Type B pancreatic cell (in vitro differentiated cells): Measurements from ENCODE around the gene VIPR1. TPM values are rescaled to one million over a fixed set of nuclear protein-coding genes. Genes with fewer than 3 reads are reported as not detected.

Experiments
- DNase-seq: peaks from one replicate; pipeline ENCODE4 v3.0.0; 2021; ENCODE audit warnings: mixed read lengths; ENCODE audit not compliant: unreplicated experiment; ENCODE audit errors: extremely low spot score
- H3K27ac Mint-ChIP-seq: 2 replicates; pipeline ENCODE4 v1.8.0; 2021; ENCODE audit warnings: mild to moderate bottlenecking, mixed read lengths
- H3K27me3 Mint-ChIP-seq: 2 replicates; pipeline ENCODE4 v1.8.0; 2021; ENCODE audit warnings: mixed read lengths
- H3K36me3 Mint-ChIP-seq: 2 replicates; pipeline ENCODE4 v1.8.0; 2021; ENCODE audit warnings: mixed read lengths
- H3K4me1 Mint-ChIP-seq: one replicate; pipeline ENCODE4 v1.8.0; 2021; ENCODE audit warnings: mixed read lengths; ENCODE audit not compliant: unreplicated experiment
- H3K4me3 Mint-ChIP-seq: 2 replicates; pipeline ENCODE4 v1.8.0; 2021; ENCODE audit warnings: mild to moderate bottlenecking, mixed read lengths
- H3K9me3 Mint-ChIP-seq: 2 replicates; pipeline ENCODE4 v1.8.0; 2021; ENCODE audit warnings: mixed read lengths
- total RNA-seq: library from RNA; stranded (reverse); gene quantifications from 2 replicates; pipeline ENCODE4 v1.2.1, GENCODE V29; 2021; ENCODE audit warnings: low replicate concordance
- TF ChIP-seq, protein P1 (sequence below): fragments of 200-600 bp; sonication (generic); conservative IDR thresholded peaks from 2 replicates; pipeline ENCODE4 v1.5.0; 2021; ENCODE audit warnings: antibody characterized with exemption, mild to moderate bottlenecking

VIPR1 gene
- total RNA-seq, 1 donor from 2014 or later, result 4.7 TPM

DNA sequence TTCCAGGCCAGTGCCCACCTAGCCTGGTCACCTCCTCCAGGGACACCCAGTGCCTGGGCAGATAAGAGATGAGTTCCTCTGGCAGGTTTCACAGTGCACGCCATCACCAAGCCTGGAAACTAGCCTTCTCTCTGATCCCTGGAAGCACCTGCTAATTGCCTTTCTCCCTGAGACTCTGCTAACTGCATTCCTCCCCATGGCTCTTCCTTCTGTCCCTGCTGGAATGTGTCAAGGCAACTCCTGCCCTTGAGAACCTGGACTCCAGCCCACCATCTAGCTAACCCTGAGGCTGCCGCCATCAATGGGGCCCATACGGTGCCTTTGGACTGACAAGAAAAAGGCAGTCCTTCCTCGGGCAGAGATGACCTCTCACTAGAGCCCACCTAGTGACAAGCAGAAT, 18.5 kb downstream of the VIPR1 start:
- Mint-ChIP-seq H3K27ac (no peak overlapping the region), H3K4me1 (no peaks in the 10 kb centered on the region), H3K4me3 (no peak overlapping the region), H3K9me3 (no peaks in the 10 kb centered on the region), H3K27me3 (no peaks in the 10 kb centered on the region), H3K36me3 (no peaks in the 10 kb centered on the region)
- DNase-seq, result no peak
- TF ChIP-seq, protein P1, sequence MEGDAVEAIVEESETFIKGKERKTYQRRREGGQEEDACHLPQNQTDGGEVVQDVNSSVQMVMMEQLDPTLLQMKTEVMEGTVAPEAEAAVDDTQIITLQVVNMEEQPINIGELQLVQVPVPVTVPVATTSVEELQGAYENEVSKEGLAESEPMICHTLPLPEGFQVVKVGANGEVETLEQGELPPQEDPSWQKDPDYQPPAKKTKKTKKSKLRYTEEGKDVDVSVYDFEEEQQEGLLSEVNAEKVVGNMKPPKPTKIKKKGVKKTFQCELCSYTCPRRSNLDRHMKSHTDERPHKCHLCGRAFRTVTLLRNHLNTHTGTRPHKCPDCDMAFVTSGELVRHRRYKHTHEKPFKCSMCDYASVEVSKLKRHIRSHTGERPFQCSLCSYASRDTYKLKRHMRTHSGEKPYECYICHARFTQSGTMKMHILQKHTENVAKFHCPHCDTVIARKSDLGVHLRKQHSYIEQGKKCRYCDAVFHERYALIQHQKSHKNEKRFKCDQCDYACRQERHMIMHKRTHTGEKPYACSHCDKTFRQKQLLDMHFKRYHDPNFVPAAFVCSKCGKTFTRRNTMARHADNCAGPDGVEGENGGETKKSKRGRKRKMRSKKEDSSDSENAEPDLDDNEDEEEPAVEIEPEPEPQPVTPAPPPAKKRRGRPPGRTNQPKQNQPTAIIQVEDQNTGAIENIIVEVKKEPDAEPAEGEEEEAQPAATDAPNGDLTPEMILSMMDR, result no peak

DNA sequence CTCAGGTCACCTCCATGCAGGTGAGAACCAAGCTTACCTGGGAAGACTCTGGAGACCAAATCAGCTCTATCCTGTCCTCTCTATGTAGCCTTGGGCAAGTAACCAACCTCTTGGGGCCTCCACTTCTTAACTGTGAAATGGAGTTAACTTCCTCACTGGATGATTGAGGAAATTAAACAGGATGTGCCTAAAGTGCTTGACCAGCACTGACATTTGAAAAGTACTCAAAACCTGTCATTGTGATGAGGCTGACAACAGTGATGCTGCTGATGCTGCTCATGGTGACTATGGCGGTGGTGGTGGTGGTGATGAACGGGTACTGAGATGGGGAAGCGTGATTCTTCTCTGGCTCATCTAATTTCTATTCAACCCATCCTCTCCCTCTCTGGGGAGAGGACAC, 22.3 kb downstream of the VIPR1 start:
- Mint-ChIP-seq H3K4me1 (no peaks in the 10 kb centered on the region), H3K4me3 (no peak overlapping the region), H3K27me3 (no peaks in the 10 kb centered on the region), H3K9me3 (no peaks in the 10 kb centered on the region), H3K27ac (no peak overlapping the region), H3K36me3 (no peaks in the 10 kb centered on the region)
- DNase-seq, result no peak
- TF ChIP-seq, protein P1, result no peak

DNA sequence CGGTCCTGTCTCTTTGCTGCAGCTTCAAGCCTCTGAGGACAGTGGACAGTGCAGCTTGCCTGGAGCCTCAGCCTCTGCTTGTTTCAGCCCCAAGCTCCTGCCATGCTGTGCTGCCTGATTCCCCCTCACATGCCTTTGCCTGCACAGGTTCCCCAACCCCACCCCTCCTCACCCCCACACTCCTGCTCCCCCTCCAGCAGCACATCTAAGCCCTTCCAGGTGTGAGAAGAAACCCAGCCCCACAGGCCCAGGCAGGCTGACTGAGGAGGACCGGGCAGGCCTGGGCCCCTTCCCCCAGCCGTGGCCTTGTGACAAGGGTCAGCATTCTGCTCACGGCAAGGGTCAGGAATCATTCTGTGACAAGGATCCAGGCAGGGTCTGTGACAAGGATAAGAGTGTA, 22.8 kb downstream of the VIPR1 start:
- Mint-ChIP-seq H3K9me3 (no peaks in the 10 kb centered on the region), H3K36me3 (no peaks in the 10 kb centered on the region)

DNA sequence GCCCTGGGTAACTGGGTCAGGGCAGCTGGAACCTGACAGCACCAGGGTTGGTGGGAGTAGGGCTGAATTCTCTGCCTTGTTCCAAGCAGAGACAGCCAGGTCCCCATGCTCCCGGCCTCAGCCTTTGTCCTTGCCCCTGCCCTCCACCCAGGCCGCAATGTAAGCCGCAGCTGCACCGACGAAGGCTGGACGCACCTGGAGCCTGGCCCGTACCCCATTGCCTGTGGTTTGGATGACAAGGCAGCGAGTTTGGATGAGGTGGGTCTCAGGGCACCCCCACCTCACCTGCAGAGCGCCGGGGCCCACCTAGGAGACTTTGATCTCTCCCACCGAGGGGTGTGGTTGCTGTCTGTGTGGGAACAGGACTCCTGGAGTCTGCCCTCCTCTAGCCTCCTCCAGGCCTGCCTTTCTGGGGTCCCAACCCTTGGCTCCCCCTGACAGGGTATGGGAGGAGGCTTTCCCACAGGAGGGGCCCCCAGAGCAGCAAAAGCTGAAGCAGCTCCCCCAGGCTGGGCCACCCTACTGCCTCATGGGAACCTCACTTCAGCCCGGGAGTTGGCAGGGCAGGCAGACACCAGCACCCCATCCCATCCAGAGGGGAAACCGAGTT, 23.4 kb downstream of the VIPR1 start:
- H3K9me3 Mint-ChIP-seq, result no peaks in the 10 kb centered on the region
- H3K4me1 Mint-ChIP-seq, result no peaks in the 10 kb centered on the region
- TF ChIP-seq, protein P1, result no peak
- H3K27me3 Mint-ChIP-seq, result peaks cover 5% of the 10 kb centered on the region
- H3K4me3 Mint-ChIP-seq, result no peak overlapping the region
- H3K27ac Mint-ChIP-seq, result no peak overlapping the region
- DNase-seq, result no peak
- H3K36me3 Mint-ChIP-seq, result no peaks in the 10 kb centered on the region

More for the DNA sequence above, 22.8 kb downstream of the VIPR1 start:
- no peak overlapping the region for H3K27ac Mint-ChIP-seq
- H3K4me1 Mint-ChIP-seq, result no peaks in the 10 kb centered on the region
- H3K4me3 Mint-ChIP-seq, result no peak overlapping the region
- no peak for DNase-seq
- H3K27me3 Mint-ChIP-seq, result peaks cover 4% of the 10 kb centered on the region
- TF ChIP-seq, protein P1, result no peak

DNA sequence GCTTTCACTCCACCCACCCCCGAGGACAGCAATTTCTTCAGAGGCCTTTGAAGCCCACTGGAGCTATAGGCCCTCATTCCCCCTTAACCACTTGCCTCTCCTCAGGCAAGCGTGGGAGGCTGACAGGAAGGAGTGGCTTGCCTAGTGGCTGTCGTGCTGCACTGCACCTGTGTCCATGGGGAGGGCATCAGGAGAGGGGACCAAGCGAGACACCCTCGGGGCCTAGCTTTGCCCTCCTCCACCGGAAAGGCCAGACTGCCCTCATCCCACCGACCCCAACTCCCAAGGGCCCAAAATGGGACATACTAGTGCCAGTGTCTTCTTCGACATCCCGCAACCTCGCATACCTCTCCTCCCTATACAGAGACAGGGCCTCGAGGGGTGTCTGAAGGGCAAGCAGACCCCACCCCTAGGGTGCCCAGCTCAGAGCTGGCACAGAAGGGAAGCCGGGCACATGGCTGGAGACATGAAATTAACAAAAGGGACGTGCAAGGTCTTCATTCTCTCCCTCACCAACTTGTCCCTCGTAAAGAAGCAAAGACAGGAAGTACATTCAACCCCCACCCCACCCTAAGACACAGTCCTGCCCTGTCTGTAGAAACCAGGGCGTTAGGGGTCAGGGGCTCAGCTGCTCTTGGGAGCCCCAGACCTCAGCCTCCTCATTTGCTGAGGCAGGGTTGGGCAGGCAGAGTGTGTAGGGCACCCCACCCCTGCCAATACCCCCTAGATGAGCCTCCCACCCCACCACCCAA, 24.3 kb downstream of the VIPR1 start:
- no peaks in the 10 kb centered on the region for H3K36me3 Mint-ChIP-seq
- H3K27me3 Mint-ChIP-seq, result peaks cover 5% of the 10 kb centered on the region
- H3K4me1 Mint-ChIP-seq, result no peaks in the 10 kb centered on the region
- H3K4me3 Mint-ChIP-seq, result no peak overlapping the region
- no peaks in the 10 kb centered on the region for H3K9me3 Mint-ChIP-seq
- no peak overlapping the region for H3K27ac Mint-ChIP-seq
- DNase-seq, result no peak
- TF ChIP-seq, protein P1, result peak; percentile 33
